HepG2 (cell line): ENCODE measurements around the gene SND1. TPM values are rescaled to one million over a fixed set of nuclear protein-coding genes. Genes with fewer than 3 reads are reported as not detected.
A peak's percentile ranks its signal among the peaks of the same experiment; 100 is the strongest.

Experiments used
- ATAC-seq: fragments of 200-7000 bp; cut with Tn5 transposase; 3 replicates; pipeline ENCODE4 v1.9.1; 2020; ENCODE audit warnings: mild to moderate bottlenecking, moderate library complexity
- BruUV-seq: library from RNA; stranded (reverse); fragments of 400-500 nt; replicated peaks from 2 replicates; lab custom pipeline; 2021; lab: Mats Ljungman, UMichigan
- CTCF ChIA-PET: fragments of 300-600 bp; formaldehyde crosslinking; extraction: SDS; loops from one replicate; lab custom pipeline; 2021; ENCODE audit warnings: low total read pairs, inconsistent platforms, low intra/inter-chr PET ratio; lab: Yijun Ruan, JAX
- POLR2A ChIA-PET: fragments of 350-600 bp; sonication (Branson Sonifier 250); formaldehyde crosslinking; loops from one replicate; lab custom pipeline; 2020; ENCODE audit warnings: antibody characterized with exemption, inconsistent platforms; lab: Yijun Ruan, JAX
- DNase-seq: peaks from one replicate; pipeline ENCODE4 v3.0.0-alpha.2; 2015; ENCODE audit warnings: low spot score
- FAIRE-seq: peaks from 3 replicates; lab custom pipeline; 2011; peaks lifted over from hg19 to GRCh38; lab: Jason Lieb, UNC
- H2AFZ ChIP-seq: one replicate; pipeline ENCODE4 v1.6.1; 2011; ENCODE audit warnings: low read length, inconsistent platforms
- H3K27ac ChIP-seq: fragments of 300-600 bp; 3 replicates; pipeline ENCODE4 v1.8.0; 2011; ENCODE audit warnings: mixed run types, mild to moderate bottlenecking, mixed read lengths, low read length, inconsistent platforms; ENCODE audit not compliant: insufficient read depth; ENCODE audit errors: extremely low read length
- H3K27me3 ChIP-seq, 2 experiments: fragments of 200-600 bp in 1 of 2; 2 replicates in 1 of 2; 3 replicates in 1 of 2; pipeline versions ENCODE4 v1.6.0 to v1.8.0; 2011; ENCODE audit warnings: low read length in 2 of 2, mild to moderate bottlenecking in 2 of 2, moderate library complexity in 2 of 2, inconsistent platforms in 1 of 2; ENCODE audit not compliant: insufficient read depth in 2 of 2, control insufficient read depth in 1 of 2
- H3K36me3 ChIP-seq, 2 experiments: fragments of 200-600 bp in 1 of 2; replicated peaks in 1 of 2; 2 replicates in 1 of 2; 3 replicates in 1 of 2; pipeline versions ENCODE4 v1.5.1 to v1.8.0; 2011; ENCODE audit warnings: low read length in 2 of 2, inconsistent platforms in 1 of 2; ENCODE audit not compliant: insufficient read depth in 2 of 2, control insufficient read depth in 1 of 2
- H3K4me1 ChIP-seq: 2 replicates; pipeline ENCODE4 v1.5.1; 2012; ENCODE audit warnings: low read length, inconsistent platforms; ENCODE audit not compliant: insufficient read depth
- H3K4me2 ChIP-seq: 2 replicates; pipeline ENCODE4 v1.6.0; 2011; ENCODE audit warnings: low read depth, low read length, inconsistent platforms
- H3K4me3 ChIP-seq, 3 experiments: fragments of 200-600 bp in 1 of 3; sonication (generic), shearing (Covaris generic) in 1 of 3; replicated peaks in 1 of 3; 2 replicates each; pipeline ENCODE4 v1.5.1; 2011 to 2016; ENCODE audit warnings: low read length in 3 of 3, inconsistent platforms in 2 of 3, low read depth in 2 of 3, mild to moderate bottlenecking in 2 of 3, control low read depth in 1 of 3, mixed read lengths in 1 of 3; ENCODE audit not compliant: insufficient read depth in 1 of 3
- H3K79me2 ChIP-seq: one replicate; pipeline ENCODE4 v1.6.1; 2011; ENCODE audit warnings: low read length, inconsistent platforms; ENCODE audit not compliant: insufficient read depth
- H3K9ac ChIP-seq: 2 replicates; pipeline ENCODE4 v1.6.0; 2011; ENCODE audit warnings: mild to moderate bottlenecking, low read depth, low read length, inconsistent platforms; ENCODE audit not compliant: insufficient read depth
- H3K9me3 ChIP-seq: 2 replicates; pipeline ENCODE4 v1.5.1; 2012; ENCODE audit warnings: mild to moderate bottlenecking, low read length
- H4K20me1 ChIP-seq: 2 replicates; pipeline ENCODE4 v1.6.0; 2011; ENCODE audit warnings: inconsistent platforms, mild to moderate bottlenecking, low read length, moderate library complexity; ENCODE audit not compliant: insufficient read depth
- CHD2 ChIP-seq: IDR thresholded peaks from 2 replicates; pipeline ENCODE4 v1.6.1; 2011; ENCODE audit warnings: low read depth, low read length, improper control_type of control experiment
- FLYWCH1 ChIP-seq: sonication (generic); formaldehyde crosslinking; IDR thresholded peaks from 2 replicates; pipeline ENCODE4 v1.8.1; 2023; ENCODE audit warnings: mild to moderate bottlenecking, missing genetic modification reagents
- KDM4B ChIP-seq: sonication (generic); formaldehyde crosslinking; IDR thresholded peaks from 2 replicates; pipeline ENCODE4 v1.4.0; 2020; ENCODE audit warnings: missing genetic modification reagents
- MAFF ChIP-seq: IDR thresholded peaks from 2 replicates; pipeline ENCODE4 v1.6.1; 2011; ENCODE audit warnings: low read depth, low read length, improper control_type of control experiment
- MAFK ChIP-seq, 2 experiments: IDR thresholded peaks in 1 of 2; conservative IDR thresholded peaks in 1 of 2; 2 replicates each; pipeline ENCODE4 v1.6.1; 2011; ENCODE audit warnings: improper control_type of control experiment in 2 of 2, low read length in 2 of 2
- NFE2L1 ChIP-seq: sonication (generic); formaldehyde crosslinking; IDR thresholded peaks from 2 replicates; pipeline ENCODE4 v1.4.0; 2020; ENCODE audit warnings: missing genetic modification reagents, mild to moderate bottlenecking, borderline replicate concordance
- RFX5 ChIP-seq: IDR thresholded peaks from 2 replicates; pipeline ENCODE4 v1.6.1; 2011; ENCODE audit warnings: low read depth, low read length, improper control_type of control experiment
- ZFP82 ChIP-seq: sonication (generic); formaldehyde crosslinking; IDR thresholded peaks from 2 replicates; pipeline ENCODE4 v1.5.1; 2020; ENCODE audit warnings: mild to moderate bottlenecking, missing genetic modification reagents, borderline replicate concordance
- ZNF790 ChIP-seq: sonication (generic); formaldehyde crosslinking; IDR thresholded peaks from 2 replicates; pipeline ENCODE4 v1.8.0; 2022; ENCODE audit warnings: missing genetic modification reagents, mild to moderate bottlenecking, borderline replicate concordance
- ZNF841 ChIP-seq: sonication (generic); formaldehyde crosslinking; IDR thresholded peaks from 2 replicates; pipeline ENCODE4 v1.8.1; 2023; ENCODE audit warnings: missing genetic modification reagents, borderline replicate concordance
- WGBS: methylation state at CpG from one replicate; pipeline ENCODE4 v1.1.6; 2017; ENCODE audit warnings: low lambda C conversion rate; 5-methylcytosine and 5-hydroxymethylcytosine counted together
- in situ Hi-C: cut with HindIII; loops from 2 replicates; pipeline ENCODE4 v1.10.0; 2017; ENCODE audit warnings: low pct_unique_long_range_greater_than_20kb; ENCODE audit not compliant: extremely low pct_ligation_motif_present
- intact Hi-C: fragments of 100-400 bp; cut with micrococcal nuclease; formaldehyde crosslinking; loops from one replicate; pipeline ENCODE4 v1.10.0; 2022; ENCODE audit not compliant: unreplicated experiment
- polyA plus RNA-seq, 8 experiments: library from polyadenylated mRNA; depleted of rRNA in 3 of 8; stranded (reverse) in 7 of 8; unstranded in 1 of 8; fragments of >200 nt; fragmentation: Illumina TruSeq in 4 of 8; extraction: Trizol in 4 of 8; gene quantifications; 2 replicates each; pipeline versions ENCODE4 v1.2.1 to v1.2.3, GENCODE V29; 2011 to 2016; ENCODE audit warnings: low read depth in 4 of 8, missing spikeins in 1 of 8, mixed read lengths in 1 of 8; ENCODE audit not compliant: insufficient read depth in 1 of 8
- total RNA-seq, 5 experiments: library from RNA; depleted of rRNA; stranded (reverse); fragments of >200 nt; fragmentation: Illumina TruSeq; extraction: Trizol; gene quantifications; 2 replicates each; pipeline ENCODE4 v1.2.3, GENCODE V29; 2016; ENCODE audit warnings: low read depth in 1 of 5
- TF ChIP-seq, protein P1 (sequence below): IDR thresholded peaks from 2 replicates; pipeline ENCODE4 v1.6.1; 2016
- TF ChIP-seq, protein P2 (sequence below): sonication (generic); formaldehyde crosslinking; IDR thresholded peaks from 2 replicates; pipeline ENCODE4 v1.9.0; 2021; ENCODE audit warnings: missing genetic modification reagents, mild to moderate bottlenecking, borderline replicate concordance
- TF ChIP-seq, protein P3 (sequence below): IDR thresholded peaks from 2 replicates; pipeline ENCODE4 v1.6.1; 2016; ENCODE audit warnings: missing compliant biosample characterization, missing genetic modification reagents, borderline replicate concordance

The SND1 gene
- total and polyA plus RNA-seq, 2 of the 13 experiments (the other 11 are each of a cell fraction or from before 2014, with no cell fraction given): 110 to 182 TPM

GRCh38 chr7:127887631-127888030 lies 235.6 kb downstream of the SND1 start:
- Histone ChIP-seq H2AFZ (no peak overlapping the region), H3K4me2 (no peak overlapping the region), H3K27me3 (no peaks in the 10 kb centered on the region), H4K20me1 (0 out of 2 replicates have a peak, but pooled peaks cover 7% of the 10 kb centered on the region), H3K4me1 (peaks cover 22% of the 10 kb centered on the region; the same call in 1 of the 2 replicates), H3K79me2 (no peaks in the 10 kb centered on the region), H3K4me3 (no peak overlapping the region), H3K27ac (no peak overlapping the region), H3K9me3 (no peaks in the 10 kb centered on the region), H3K9ac (no peak overlapping the region), H3K36me3 (peaks cover 22 to 78% of the 10 kb centered on the region in 2 experiments)
- no peak for DNase-seq
- no TSS peak for BruUV-seq
- no peak for FAIRE-seq
- intact Hi-C loops (no loop called here), in situ Hi-C loops (no loop called here)
- WGBS: 100% methylated on average over 3 of the region's 3 CpGs
- CTCF ChIA-PET: no interaction called here
- ATAC-seq: no peak
- peak; percentile 31; the same call in 1 of the 2 replicates for TF ChIP-seq MAFF
- peak; percentile 8 to 70; a peak in 2 of 4 replicates for TF ChIP-seq MAFK (conservative IDR thresholded peaks at IDR 0.05 in 1 of 2, IDR thresholded peaks at IDR 0.05 in 1 of 2; ENCODE audit: low read length in 2 of 2)
- TF ChIP-seq, protein P1, sequence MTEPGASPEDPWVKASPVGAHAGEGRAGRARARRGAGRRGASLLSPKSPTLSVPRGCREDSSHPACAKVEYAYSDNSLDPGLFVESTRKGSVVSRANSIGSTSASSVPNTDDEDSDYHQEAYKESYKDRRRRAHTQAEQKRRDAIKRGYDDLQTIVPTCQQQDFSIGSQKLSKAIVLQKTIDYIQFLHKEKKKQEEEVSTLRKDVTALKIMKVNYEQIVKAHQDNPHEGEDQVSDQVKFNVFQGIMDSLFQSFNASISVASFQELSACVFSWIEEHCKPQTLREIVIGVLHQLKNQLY (CRISPR knock-in tag): no peak
- POLR2A ChIA-PET: no interaction called here

DNA sequence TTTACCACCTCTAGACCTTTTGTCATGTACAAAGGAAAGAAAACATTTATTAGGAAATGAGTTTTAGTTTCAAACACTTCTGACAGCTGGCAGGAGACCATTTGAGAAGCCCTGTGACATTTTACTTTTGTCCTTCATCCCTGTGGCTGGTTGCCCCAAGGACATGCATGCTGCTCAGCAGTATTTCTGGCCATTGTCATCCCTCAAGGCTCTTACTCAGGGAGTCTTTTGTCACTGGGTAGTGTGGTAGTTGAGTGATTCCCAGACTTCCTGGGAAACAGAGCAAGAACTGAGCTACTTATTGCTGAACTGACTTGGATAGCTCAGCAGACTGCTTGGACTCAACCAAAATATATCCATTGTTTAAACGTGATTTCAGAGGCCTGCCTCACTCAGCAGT lies 236.4 kb downstream of the SND1 start:
- ChIA-PET POLR2A (no interaction called here), CTCF (no interaction called here)
- Histone ChIP-seq H3K9me3 (no peaks in the 10 kb centered on the region), H3K36me3 (peaks cover 22 to 86% of the 10 kb centered on the region in 2 experiments), H3K79me2 (no peaks in the 10 kb centered on the region), H3K27me3 (no peaks in the 10 kb centered on the region), H3K4me2 (no peak overlapping the region), H3K4me3 (no peak overlapping the region), H4K20me1 (0 out of 2 replicates have a peak, but pooled peaks cover 7% of the 10 kb centered on the region), H2AFZ (no peak overlapping the region), H3K4me1 (peaks cover 22% of the 10 kb centered on the region; the same call in 1 of the 2 replicates), H3K27ac (no peak overlapping the region), H3K9ac (no peak overlapping the region)
- in situ Hi-C loops: no loop called here
- intact Hi-C loops: no loop called here
- no TSS peak for BruUV-seq
- DNase-seq: no peak
- no peak for ATAC-seq
- 88% methylated on average over 1 of the region's 1 CpG for WGBS
- no peak for FAIRE-seq
- TF ChIP-seq FLYWCH1 (no peak), ZNF841 (no peak), KDM4B (CRISPR knock-in tag) (no peak), CHD2 (no peak), ZNF790 (CRISPR knock-in tag) (no peak), RFX5 (no peak), ZFP82 (CRISPR knock-in tag) (no peak), NFE2L1 (CRISPR knock-in tag) (no peak)
- TF ChIP-seq, protein P2, sequence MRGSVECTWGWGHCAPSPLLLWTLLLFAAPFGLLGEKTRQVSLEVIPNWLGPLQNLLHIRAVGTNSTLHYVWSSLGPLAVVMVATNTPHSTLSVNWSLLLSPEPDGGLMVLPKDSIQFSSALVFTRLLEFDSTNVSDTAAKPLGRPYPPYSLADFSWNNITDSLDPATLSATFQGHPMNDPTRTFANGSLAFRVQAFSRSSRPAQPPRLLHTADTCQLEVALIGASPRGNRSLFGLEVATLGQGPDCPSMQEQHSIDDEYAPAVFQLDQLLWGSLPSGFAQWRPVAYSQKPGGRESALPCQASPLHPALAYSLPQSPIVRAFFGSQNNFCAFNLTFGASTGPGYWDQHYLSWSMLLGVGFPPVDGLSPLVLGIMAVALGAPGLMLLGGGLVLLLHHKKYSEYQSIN (CRISPR knock-in tag): no peak
- TF ChIP-seq, protein P3, sequence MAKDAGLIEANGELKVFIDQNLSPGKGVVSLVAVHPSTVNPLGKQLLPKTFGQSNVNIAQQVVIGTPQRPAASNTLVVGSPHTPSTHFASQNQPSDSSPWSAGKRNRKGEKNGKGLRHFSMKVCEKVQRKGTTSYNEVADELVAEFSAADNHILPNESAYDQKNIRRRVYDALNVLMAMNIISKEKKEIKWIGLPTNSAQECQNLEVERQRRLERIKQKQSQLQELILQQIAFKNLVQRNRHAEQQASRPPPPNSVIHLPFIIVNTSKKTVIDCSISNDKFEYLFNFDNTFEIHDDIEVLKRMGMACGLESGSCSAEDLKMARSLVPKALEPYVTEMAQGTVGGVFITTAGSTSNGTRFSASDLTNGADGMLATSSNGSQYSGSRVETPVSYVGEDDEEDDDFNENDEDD (CRISPR knock-in tag): no peak
